DMS79 (cell line): ENCODE data around the gene COPE.
A peak's percentile ranks its signal among the peaks of the same experiment; 100 is the strongest.

Experiments
- DNase-seq: peaks from one replicate; lab custom pipeline; 2025; lab: John Stamatoyannopoulos, UW

COPE gene

DNA sequence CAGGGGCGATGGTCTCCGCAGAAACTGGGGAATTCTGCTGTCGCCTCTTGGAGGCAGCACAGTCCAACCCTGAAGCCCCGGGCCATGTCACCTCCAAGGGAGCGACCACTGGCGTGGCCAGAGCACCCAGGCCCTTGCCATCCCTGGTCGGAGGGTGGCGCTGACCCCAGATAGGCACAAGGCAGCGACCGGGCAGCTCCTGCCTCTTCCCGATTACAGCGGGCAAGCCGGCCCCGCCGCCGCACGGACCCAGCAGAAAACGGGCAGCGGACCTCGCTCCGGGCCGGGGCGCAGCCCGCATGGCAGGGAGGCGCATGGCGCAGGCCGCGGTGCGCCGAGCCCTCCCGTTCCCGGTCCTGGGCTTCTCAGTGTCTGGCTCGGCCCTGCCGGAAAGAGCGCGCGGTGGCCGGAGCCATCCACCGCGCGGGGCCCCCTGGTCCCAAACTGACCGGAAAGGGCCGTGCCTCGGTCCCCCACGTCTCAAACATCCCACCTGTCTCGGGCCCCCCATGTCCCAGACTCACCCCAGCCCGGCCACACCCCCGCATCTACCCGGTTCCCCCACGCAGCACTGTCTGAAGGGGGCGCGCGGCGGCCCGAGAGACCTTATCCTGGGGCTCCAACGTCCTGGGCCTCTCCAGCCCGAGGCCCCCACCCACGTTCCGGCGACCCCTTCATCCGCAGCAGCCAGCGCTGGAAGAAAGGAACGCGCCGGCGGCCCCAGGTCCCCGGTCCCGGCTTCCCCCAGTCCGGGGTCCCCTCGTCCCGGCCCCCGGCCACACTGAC lies 24.0 kb downstream of the COPE start:
- no peak for DNase-seq

DNA sequence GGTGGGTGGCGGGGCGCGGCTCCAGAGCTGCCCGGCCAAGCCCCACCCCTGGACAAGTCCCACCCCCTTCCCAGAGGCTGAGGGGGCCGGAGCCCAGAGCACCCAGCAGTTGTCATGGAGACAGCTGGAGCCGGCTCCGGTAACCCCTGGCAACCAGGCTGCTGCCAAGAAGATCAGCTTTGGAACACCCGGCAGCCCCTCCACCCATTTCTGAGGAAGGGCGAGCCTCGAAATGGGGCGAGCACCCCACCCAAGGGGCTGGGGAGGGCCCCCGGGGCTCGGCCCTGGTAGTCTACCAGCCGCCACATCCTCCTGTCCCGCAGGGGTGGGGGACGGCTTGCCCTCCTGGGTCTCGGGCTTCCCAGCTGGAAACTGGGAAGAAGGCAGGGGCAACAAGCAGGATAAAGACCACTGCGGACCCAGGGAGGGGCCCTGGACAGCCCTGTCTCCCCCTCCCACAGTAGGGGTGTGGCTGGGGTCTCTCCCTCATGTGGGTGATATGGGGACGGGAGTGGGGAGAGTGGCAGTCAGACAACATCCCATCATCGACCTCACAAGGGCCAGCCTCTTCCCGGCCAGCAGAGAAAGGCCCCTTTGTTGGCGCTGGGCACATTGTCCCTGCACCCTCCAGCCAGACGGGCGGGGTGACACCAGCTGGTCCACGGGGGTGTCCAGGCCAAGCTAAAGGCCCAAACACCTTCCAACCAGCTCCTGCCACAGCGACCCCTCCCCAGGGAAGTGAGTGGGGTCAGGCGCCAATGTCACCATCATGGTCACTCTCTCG lies 24.7 kb downstream of the COPE start:
- peak; percentile 75 for DNase-seq

GRCh38 chr19:18893587-18894253 lies 25.5 kb downstream of the COPE start:
- no peak for DNase-seq

- DNase-seq, result no peak
Observed at GRCh38 chr19:18889949-18890745, 29.0 kb downstream of the COPE start.

GRCh38 chr19:18886972-18887371 lies 32.2 kb downstream of the COPE start:
- DNase-seq, result no peak

GRCh38 chr19:18883526-18884304 lies 35.5 kb downstream of the COPE start:
- DNase-seq, result no peak

GRCh38 chr19:18881491-18881890 lies 37.7 kb downstream of the COPE start:
- DNase-seq, result no peak

GRCh38 chr19:18879579-18880373 lies 39.4 kb downstream of the COPE start:
- DNase-seq, result no peak

GRCh38 chr19:18878858-18879578 lies 40.2 kb downstream of the COPE start:
- no peak for DNase-seq

- DNase-seq, result no peak
Observed at GRCh38 chr19:18878058-18878797, 41.0 kb downstream of the COPE start.

DNA sequence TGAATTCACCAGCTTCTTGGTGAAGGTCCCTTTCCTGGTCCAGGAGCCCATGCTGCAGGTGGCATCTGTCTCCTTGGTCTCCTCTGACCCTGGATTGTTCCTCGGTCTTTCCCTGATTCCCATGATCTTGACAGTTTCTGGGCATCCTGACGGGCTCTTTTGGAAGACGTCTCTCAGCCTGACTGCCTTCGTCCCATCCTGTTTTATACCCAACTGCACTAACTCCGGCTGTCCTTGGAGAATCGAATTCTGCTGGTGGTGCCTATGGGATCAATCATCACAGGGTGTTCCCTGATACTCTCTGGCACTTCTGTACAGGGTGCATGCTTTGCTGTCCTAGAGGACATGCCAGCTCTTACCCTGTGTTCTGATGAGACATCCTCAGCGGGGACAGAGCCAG lies 42.3 kb downstream of the COPE start:
- no peak for DNase-seq

- DNase-seq, result no peak
Observed at GRCh38 chr19:18875726-18876125, 43.5 kb downstream of the COPE start.

- DNase-seq, result no peak
Observed at GRCh38 chr19:18871543-18871942, 47.6 kb downstream of the COPE start.

GRCh38 chr19:18870531-18871172 lies 48.5 kb downstream of the COPE start:
- DNase-seq, result no peak

DNA sequence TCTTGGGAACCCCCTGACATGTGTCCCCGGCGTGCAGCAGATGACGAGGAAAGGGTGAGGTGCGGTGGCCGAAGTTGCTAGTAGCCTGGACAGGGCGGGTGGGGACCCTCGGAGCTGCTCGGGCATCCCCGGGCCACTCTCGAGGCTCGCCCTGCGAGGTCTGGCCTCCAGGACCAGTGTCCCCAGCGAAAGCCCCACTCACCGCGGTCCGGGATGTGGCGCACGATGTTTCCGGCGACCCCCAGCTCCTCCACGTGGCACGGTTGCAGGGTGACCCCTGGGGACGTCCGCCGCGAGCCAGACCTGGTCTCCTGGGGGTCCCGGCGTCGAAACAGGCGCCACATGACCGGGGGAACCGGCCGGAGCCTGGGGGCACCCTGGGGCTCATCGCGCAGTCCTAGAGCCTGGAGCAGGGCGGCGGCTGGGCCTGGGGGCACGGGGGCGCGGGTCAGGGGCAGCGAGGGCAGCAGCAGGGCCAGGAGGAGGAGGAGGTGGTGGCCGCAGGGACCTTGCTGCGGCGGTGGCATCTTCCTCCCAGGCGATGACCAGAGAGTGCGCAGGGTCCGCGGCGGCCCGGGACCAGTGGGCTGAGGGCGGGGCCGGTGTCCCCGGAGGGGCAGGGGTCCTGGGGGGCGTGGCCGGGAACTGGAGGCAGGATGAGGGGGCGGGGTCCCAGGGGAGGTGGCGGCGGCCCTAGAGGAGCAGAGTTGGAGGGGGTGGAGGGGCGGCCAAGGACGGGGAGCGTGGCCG lies 49.2 kb downstream of the COPE start:
- no peak for DNase-seq

DNA sequence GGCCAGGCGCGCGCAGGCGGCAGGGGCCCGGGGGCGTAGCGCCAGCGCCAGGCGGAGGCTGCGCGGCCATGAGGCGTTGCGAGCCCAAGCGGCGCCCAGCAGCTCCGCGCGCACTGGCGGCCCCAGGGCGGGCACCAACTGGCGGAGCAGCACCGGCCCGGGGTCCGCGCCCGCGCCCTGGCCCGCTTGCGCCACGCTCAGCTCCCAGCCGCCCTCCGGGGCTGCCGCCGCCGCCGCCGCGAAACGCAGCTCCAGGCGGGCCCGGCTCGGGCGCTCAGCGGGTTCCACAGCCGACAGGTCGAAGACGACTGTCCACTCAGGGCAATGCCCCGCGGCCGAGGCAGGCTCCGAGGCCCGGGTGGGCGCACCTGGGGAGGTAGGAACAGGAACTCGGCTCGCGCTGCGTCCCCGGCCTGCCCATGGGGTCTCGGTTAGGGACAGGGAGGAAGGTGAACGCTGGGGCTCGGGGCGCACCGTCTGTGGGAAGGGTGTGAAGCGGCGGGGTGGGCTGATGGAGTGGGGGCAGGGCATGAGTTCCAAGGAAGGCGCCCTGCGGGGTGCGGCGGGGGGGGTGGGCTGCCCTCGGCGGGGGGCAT lies 50.1 kb downstream of the COPE start:
- no peak for DNase-seq

DNA sequence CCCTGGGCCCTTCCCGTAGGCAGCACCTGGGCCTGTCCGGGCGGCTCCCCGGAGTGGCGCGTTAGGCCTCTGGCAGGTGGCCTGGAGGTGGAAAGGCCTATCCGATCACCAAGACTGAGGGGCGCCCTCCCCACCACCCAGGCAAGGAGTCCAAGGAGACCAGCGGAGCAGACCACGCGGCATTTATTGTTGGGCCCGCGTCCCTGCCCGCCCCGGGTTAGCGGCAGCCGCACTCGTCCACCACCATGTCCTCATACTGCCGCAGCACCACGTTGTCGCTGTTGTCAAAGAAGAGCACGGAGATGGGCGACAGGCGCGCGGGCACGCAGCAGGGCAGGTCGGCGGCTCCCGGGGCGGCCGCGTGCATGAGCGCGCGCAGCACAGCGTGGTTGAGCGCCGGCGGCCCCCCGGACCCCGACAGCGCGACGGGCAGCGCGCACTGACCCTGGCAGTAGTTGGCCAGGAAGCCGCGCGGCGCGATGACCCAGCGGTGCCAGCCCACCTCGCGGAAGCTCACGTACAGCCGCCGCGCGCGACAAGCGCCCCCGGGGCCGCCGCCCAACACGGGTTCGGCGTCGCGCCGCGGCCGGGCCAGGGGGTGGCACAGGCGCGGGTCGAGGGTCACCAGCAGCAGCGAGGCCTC lies 50.7 kb downstream of the COPE start:
- no peak for DNase-seq
